B cell (primary cell): ENCODE measurements around the gene CNTNAP2. TPM values are rescaled to one million over a fixed set of nuclear protein-coding genes. Genes with fewer than 3 reads are reported as not detected.

Experiments used
- ATAC-seq: fragments of 200-7000 bp; cut with Tn5 transposase; one replicate; pipeline ENCODE4 v1.10.0; 2021; ENCODE audit warnings: low read depth, mild to moderate bottlenecking, moderate number of reproducible peaks, moderate library complexity
- CTCF ChIA-PET: fragments of 350-600 bp; sonication (Branson Sonifier 250); formaldehyde crosslinking; loops from one replicate; lab custom pipeline; 2021; ENCODE audit warnings: antibody characterized with exemption, inconsistent platforms; lab: Charles Lee
- POLR2A ChIA-PET: fragments of 350-600 bp; sonication (Branson Sonifier 250); formaldehyde crosslinking; loops from one replicate; lab custom pipeline; 2021; ENCODE audit warnings: antibody characterized with exemption; lab: Charles Lee
- DNase-seq: peaks from one replicate; pipeline ENCODE4 v3.0.0; 2013
- H2AFZ ChIP-seq: 2 replicates; pipeline ENCODE4 v1.6.1; 2012; ENCODE audit warnings: mild to moderate bottlenecking, low read depth, low read length; ENCODE audit not compliant: insufficient read depth, poor library complexity, severe bottlenecking
- H3K27ac ChIP-seq, 2 donors: 1 replicate in 1 of 2; 2 replicates in 1 of 2; pipeline ENCODE4 v1.5.1; 2012 to 2013; ENCODE audit warnings: low read length in 2 of 2, mild to moderate bottlenecking in 2 of 2, moderate library complexity in 1 of 2
- H3K27me3 ChIP-seq, 4 experiments: fragments of 200-600 bp in 1 of 4; sonication (generic) in 1 of 4; replicated peaks in 1 of 4; 1 replicate in 2 of 4; 2 replicates in 2 of 4; pipeline versions ENCODE4 v1.6.1 to v1.7.0; 2013 to 2016; ENCODE audit warnings: low read length in 3 of 4, mild to moderate bottlenecking in 2 of 4, mixed read lengths in 1 of 4, moderate library complexity in 1 of 4; ENCODE audit not compliant: insufficient read depth in 4 of 4, control insufficient read depth in 3 of 4; ENCODE audit errors: control extremely low read depth in 1 of 4
- H3K36me3 ChIP-seq, 2 experiments: replicated peaks in 1 of 2; 1 replicate in 1 of 2; 2 replicates in 1 of 2; pipeline versions ENCODE4 v1.6.1 to v1.7.1; 2013; ENCODE audit warnings: low read length in 1 of 2; ENCODE audit not compliant: insufficient read depth in 2 of 2, control insufficient read depth in 1 of 2; ENCODE audit errors: control extremely low read depth in 1 of 2, extremely low read depth in 1 of 2
- H3K4me1 ChIP-seq, 2 donors: fragments of 200-600 bp in 1 of 2; sonication (generic) in 1 of 2; 1 replicate in 1 of 2; 2 replicates in 1 of 2; pipeline versions ENCODE4 v1.5.1 to v1.6.1; 2013 to 2017; ENCODE audit warnings: low read length in 2 of 2; ENCODE audit not compliant: control insufficient read depth in 2 of 2, insufficient read depth in 2 of 2
- H3K4me2 ChIP-seq: replicated peaks from 2 replicates; pipeline ENCODE3; 2012; ENCODE audit warnings: mild to moderate bottlenecking, low read depth, low read length; ENCODE audit not compliant: poor library complexity, severe bottlenecking
- H3K4me3 ChIP-seq, 5 experiments: fragments of 200-600 bp in 1 of 5; sonication (generic) in 1 of 5; 1 replicate in 3 of 5; 2 replicates in 2 of 5; pipeline versions ENCODE4 v1.5.1 to v1.7.0; 2011 to 2016; ENCODE audit warnings: low read length in 4 of 5, mild to moderate bottlenecking in 4 of 5, low read depth in 2 of 5, control low read depth in 1 of 5, moderate library complexity in 1 of 5; ENCODE audit not compliant: insufficient read depth in 1 of 5; ENCODE audit errors: control extremely low read depth in 1 of 5, extremely low read depth in 1 of 5
- H3K79me2 ChIP-seq: fragments of 200-600 bp; sonication (generic); one replicate; pipeline ENCODE4 v1.6.0; 2016; ENCODE audit warnings: low read length; ENCODE audit not compliant: control insufficient read depth, insufficient read depth
- H3K9ac ChIP-seq: fragments of 200-600 bp; sonication (generic); 2 replicates; pipeline ENCODE4 v1.6.1; 2017; ENCODE audit warnings: mild to moderate bottlenecking, low read length, moderate library complexity
- H3K9me3 ChIP-seq, 3 donors: one replicate each; pipeline versions ENCODE4 v1.6.1 to v1.7.1; 2013; ENCODE audit warnings: low read length in 2 of 3; ENCODE audit not compliant: control insufficient read depth in 2 of 3, insufficient read depth in 1 of 3; ENCODE audit errors: control extremely low read depth in 1 of 3
- H4K20me1 ChIP-seq: 2 replicates; pipeline ENCODE4 v1.6.0; 2012; ENCODE audit warnings: mild to moderate bottlenecking, low read length; ENCODE audit not compliant: insufficient read depth, control insufficient read depth, poor library complexity, severe bottlenecking
- H3K27ac Mint-ChIP-seq: one replicate; pipeline ENCODE4 v1.8.0; 2021; ENCODE audit warnings: mixed read lengths
- H3K27me3 Mint-ChIP-seq: one replicate; pipeline ENCODE4 v1.8.0; 2021; ENCODE audit warnings: mixed read lengths
- H3K4me1 Mint-ChIP-seq: one replicate; pipeline ENCODE4 v1.8.0; 2021; ENCODE audit warnings: mixed read lengths
- H3K4me3 Mint-ChIP-seq: one replicate; pipeline ENCODE4 v1.8.0; 2021; ENCODE audit warnings: mixed read lengths
- H3K9me3 Mint-ChIP-seq: one replicate; pipeline ENCODE4 v1.8.0; 2022; ENCODE audit warnings: mixed read lengths; ENCODE audit not compliant: insufficient read depth
- EZH2 ChIP-seq: IDR thresholded peaks from 2 replicates; pipeline ENCODE4 v1.6.1; 2012; ENCODE audit warnings: borderline replicate concordance, low read depth, mild to moderate bottlenecking, moderate library complexity, low read length; ENCODE audit not compliant: insufficient read depth, poor library complexity, severe bottlenecking
- WGBS: methylation state at CpG from one replicate; pipeline ENCODE4 v1.1.5; 2013; ENCODE audit warnings: missing lambda C conversion rate; ENCODE audit not compliant: insufficient coverage; 5-methylcytosine and 5-hydroxymethylcytosine counted together
- intact Hi-C: fragments of 100-400 bp; cut with micrococcal nuclease; formaldehyde crosslinking; loops from one replicate; pipeline ENCODE4 v1.10.0; 2022
- polyA plus RNA-seq: library from polyadenylated mRNA; depleted of rRNA; stranded (reverse); fragments of >200 nt; gene quantifications from 2 replicates; pipeline ENCODE4 v1.2.3, GENCODE V29; 2012
- total RNA-seq, 2 donors: library from RNA; stranded (reverse); fragments of 120-200 nt in 1 of 2; gene quantifications; 1 replicate in 1 of 2; 2 replicates in 1 of 2; pipeline versions ENCODE4 v1.2.3 to v1.2.4, GENCODE V29; 2013 to 2022
- TF ChIP-seq, protein P1 (sequence below): fragments of 200-600 bp; IDR thresholded peaks from one replicate; pipeline ENCODE4 v1.8.0; 2022; ENCODE audit warnings: antibody characterized with exemption, mild to moderate bottlenecking

Gene CNTNAP2
- total and polyA plus RNA-seq, 2 donors (not counting 1 experiment from before 2014, with no cell fraction given): 7.4 to 16.6 TPM

DNA sequence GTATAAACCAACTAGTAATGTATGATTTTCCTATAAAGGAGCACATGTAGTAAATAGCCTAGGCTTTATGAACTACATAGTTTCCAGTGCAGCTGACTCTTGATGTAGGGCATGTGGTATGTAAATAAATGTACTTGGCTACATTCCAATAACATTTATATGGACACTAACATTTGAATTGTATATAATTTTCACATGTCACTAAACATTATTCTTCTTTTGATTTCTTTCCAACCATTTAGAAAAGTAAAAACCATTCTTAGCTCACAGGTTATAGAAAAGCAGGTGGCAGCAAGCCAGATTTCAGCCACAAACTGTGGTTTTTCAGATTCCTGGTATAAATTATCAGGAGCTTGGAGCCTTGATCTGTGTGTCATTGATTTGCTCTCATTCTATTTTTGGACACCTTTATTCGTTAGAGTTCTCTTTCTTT, 1182.0 kb downstream of the CNTNAP2 start:
- TF ChIP-seq EZH2: no peak
- ATAC-seq: no peak
- no peak overlapping the region for H3K4me3 ChIP-seq
- no peak overlapping the region for H2AFZ ChIP-seq
- H3K36me3 ChIP-seq: no peaks in the 10 kb centered on the region
- H3K27me3 Mint-ChIP-seq: no peaks in the 10 kb centered on the region
- H3K9ac ChIP-seq: no peak overlapping the region
- no peak for DNase-seq
- intact Hi-C loops: no loop called here
- no peak overlapping the region for H3K4me3 Mint-ChIP-seq
- no peaks in the 10 kb centered on the region for H3K9me3 Mint-ChIP-seq
- H3K27ac ChIP-seq: no peak overlapping the region
- H4K20me1 ChIP-seq: no peaks in the 10 kb centered on the region
- no peaks in the 10 kb centered on the region for H3K4me1 ChIP-seq
- no peaks in the 10 kb centered on the region for H3K27me3 ChIP-seq
- H3K4me1 Mint-ChIP-seq: no peaks in the 10 kb centered on the region
- 0% methylated on average over 1 of the region's 1 CpG for WGBS
- H3K79me2 ChIP-seq: no peaks in the 10 kb centered on the region
- ChIA-PET POLR2A (no interaction called here), CTCF (no interaction called here)
- H3K4me2 ChIP-seq: no peak overlapping the region
- H3K9me3 ChIP-seq: no peaks in the 10 kb centered on the region
- no peak overlapping the region for H3K27ac Mint-ChIP-seq

- H3K4me3 ChIP-seq: no peak overlapping the region
- H2AFZ ChIP-seq: no peak overlapping the region
- H3K4me2 ChIP-seq: no peak overlapping the region
- intact Hi-C loops: no loop called here
- no peaks in the 10 kb centered on the region for H4K20me1 ChIP-seq
- no peaks in the 10 kb centered on the region for H3K36me3 ChIP-seq
- H3K27me3 Mint-ChIP-seq: no peaks in the 10 kb centered on the region
- POLR2A ChIA-PET: no interaction called here
- H3K9ac ChIP-seq: no peak overlapping the region
- H3K4me3 Mint-ChIP-seq: no peak overlapping the region
- no peaks in the 10 kb centered on the region for H3K4me1 Mint-ChIP-seq
- H3K27me3 ChIP-seq: no peaks in the 10 kb centered on the region
- CTCF ChIA-PET: no interaction called here
- no peaks in the 10 kb centered on the region for H3K4me1 ChIP-seq
- H3K27ac ChIP-seq: no peak overlapping the region
- TF ChIP-seq, protein P1, sequence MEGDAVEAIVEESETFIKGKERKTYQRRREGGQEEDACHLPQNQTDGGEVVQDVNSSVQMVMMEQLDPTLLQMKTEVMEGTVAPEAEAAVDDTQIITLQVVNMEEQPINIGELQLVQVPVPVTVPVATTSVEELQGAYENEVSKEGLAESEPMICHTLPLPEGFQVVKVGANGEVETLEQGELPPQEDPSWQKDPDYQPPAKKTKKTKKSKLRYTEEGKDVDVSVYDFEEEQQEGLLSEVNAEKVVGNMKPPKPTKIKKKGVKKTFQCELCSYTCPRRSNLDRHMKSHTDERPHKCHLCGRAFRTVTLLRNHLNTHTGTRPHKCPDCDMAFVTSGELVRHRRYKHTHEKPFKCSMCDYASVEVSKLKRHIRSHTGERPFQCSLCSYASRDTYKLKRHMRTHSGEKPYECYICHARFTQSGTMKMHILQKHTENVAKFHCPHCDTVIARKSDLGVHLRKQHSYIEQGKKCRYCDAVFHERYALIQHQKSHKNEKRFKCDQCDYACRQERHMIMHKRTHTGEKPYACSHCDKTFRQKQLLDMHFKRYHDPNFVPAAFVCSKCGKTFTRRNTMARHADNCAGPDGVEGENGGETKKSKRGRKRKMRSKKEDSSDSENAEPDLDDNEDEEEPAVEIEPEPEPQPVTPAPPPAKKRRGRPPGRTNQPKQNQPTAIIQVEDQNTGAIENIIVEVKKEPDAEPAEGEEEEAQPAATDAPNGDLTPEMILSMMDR: no peak
- TF ChIP-seq EZH2: no peak
- H3K79me2 ChIP-seq: no peaks in the 10 kb centered on the region
- H3K9me3 Mint-ChIP-seq: no peaks in the 10 kb centered on the region
- DNase-seq (no peak), ATAC-seq (no peak)
- no CpG with 5 or more reads among the region's 1 CpG for WGBS
- no peaks in the 10 kb centered on the region for H3K9me3 ChIP-seq
- H3K27ac Mint-ChIP-seq: no peak overlapping the region
Measured at GRCh38 chr7:147300293-147300692, 1183.7 kb downstream of the CNTNAP2 start.
